Heart right ventricle (tissue), 16 donors: ENCODE results near the gene ATL1. TPM values are rescaled to one million over a fixed set of nuclear protein-coding genes. Genes with fewer than 3 reads are reported as not detected.

Source experiments
- ATAC-seq, 8 donors: fragments of 200-7000 bp; cut with Tn5 transposase; one replicate each; pipeline ENCODE4 v1.9.1; 2020; ENCODE audit warnings: mild to moderate bottlenecking in 8 of 8, moderate library complexity in 8 of 8, moderate number of reproducible peaks in 1 of 8
- DNase-seq, 2 donors: peaks; one replicate each; pipeline ENCODE4 v3.0.0-alpha.2; 2020
- H3K27ac ChIP-seq, 10 donors: fragments of 200-600 bp; sonication (generic) in 2 of 10; one replicate each; pipeline versions ENCODE4 v1.5.0 to v1.8.0; 2020 to 2022; ENCODE audit warnings: mild to moderate bottlenecking in 3 of 10
- H3K27me3 ChIP-seq, 7 donors: fragments of 200-600 bp; one replicate each; pipeline ENCODE4 v1.8.0; 2021 to 2022; ENCODE audit warnings: mild to moderate bottlenecking in 2 of 7
- H3K36me3 ChIP-seq, 9 donors: fragments of 200-600 bp; sonication (generic) in 1 of 9; one replicate each; pipeline versions ENCODE4 v1.5.0 to v1.8.0; 2020 to 2022; ENCODE audit warnings: mild to moderate bottlenecking in 2 of 9
- H3K4me1 ChIP-seq, 9 donors: fragments of 200-600 bp; sonication (generic) in 1 of 9; one replicate each; pipeline versions ENCODE4 v1.5.0 to v1.8.0; 2020 to 2022; ENCODE audit warnings: mild to moderate bottlenecking in 4 of 9
- H3K4me3 ChIP-seq, 10 donors: fragments of 200-600 bp; sonication (generic) in 2 of 10; one replicate each; pipeline versions ENCODE4 v1.5.0 to v1.8.0; 2020 to 2022; ENCODE audit warnings: mild to moderate bottlenecking in 7 of 10, moderate library complexity in 2 of 10
- H3K9me3 ChIP-seq, 11 donors: fragments of 200-600 bp in 10 of 11; sonication (generic) in 2 of 11; one replicate each; pipeline versions ENCODE4 v1.5.0 to v1.8.0; 2013 to 2022; ENCODE audit warnings: mild to moderate bottlenecking in 2 of 11, control low read depth in 1 of 11, moderate library complexity in 1 of 11
- WGBS, 2 donors: extraction: QIAGEN DNeasy Blood & Tissue Kit; methylation state at CpG; one replicate each; pipeline ENCODE4 v1.1.7; 2013; ENCODE audit warnings: inconsistent platforms in 1 of 2; 5-methylcytosine and 5-hydroxymethylcytosine counted together
- intact Hi-C, 10 donors: fragments of 100-400 bp; cut with DNase I; formaldehyde crosslinking; loops; one replicate each; pipeline versions ENCODE4 v1.11.1 to v1.14.2; 2022
- polyA plus RNA-seq, 2 donors: library from polyadenylated mRNA; stranded (reverse); fragments of 200-250 nt; gene quantifications; one replicate each; pipeline ENCODE4 v1.2.3, GENCODE V29; 2013
- total RNA-seq, 10 donors: library from RNA; stranded (reverse); fragmentation: NEBNext Ultra II Directional in 3 of 10; extraction: Animal tissue kit (Norgen Biotek cat#: 25700) in 3 of 10; gene quantifications; one replicate each; pipeline versions ENCODE4 v1.2.1 to v1.2.4, GENCODE V29; 2021 to 2023
- TF ChIP-seq, protein P1 (sequence below), 9 donors: fragments of 200-600 bp; sonication (generic) in 2 of 9; IDR thresholded peaks; one replicate each; pipeline versions ENCODE4 v1.5.0 to v1.8.0; 2021 to 2022; ENCODE audit warnings: antibody characterized with exemption in 9 of 9, mild to moderate bottlenecking in 5 of 9, moderate library complexity in 1 of 9
- donor health status: Arrhythmogenic right ventricular cardiomyopathy.
- donor health status: ischemic (EF 13 %, LVEDD 7.1; RV severe dilation, severe dysfunction).
- donor health status: healthy with polysubstance abuse.
- donor health status: DM: no; HTN: yes; CAD: no.
- donor health status: DM: no; HTN: no; CAD: no.
- donor health status: ischemic (EF 25% LVEDD 6.9; RV normal size, moderate dysfunction).
- donor health status: ischemic (EF 25% LVEDD 5.7; RV mildly dilated, moderate dysfunction).
- donor health status: healthy.
- donor health status: DM: yes; HTN: yes; CAD: no.
- donor health status: Ischemic cardiomyopathy.
- donor health status: ischemic (EF 35%, LVEDD 5.7; RV mildly dilated, moderate dysfunction).
- donor health status: nonischemic (EF 11% LVEDD 7.7; RV severe dilation, severe dysfunction).
- donor health status: DM: yes; HTN: yes; CAD: no.
- donor health status: PGD.
- donor health status: ischemic (EF 29% LVEDD 5.4; RV normal size, mild dysfunction).
- donor health status: nonischemic (EF 23%, LVEDD 6.1; RV moderate dilation, normal function).

Gene ATL1
- total and polyA plus RNA-seq, 12 donors: 0.42 to 2.0 (median 0.86) TPM

DNA sequence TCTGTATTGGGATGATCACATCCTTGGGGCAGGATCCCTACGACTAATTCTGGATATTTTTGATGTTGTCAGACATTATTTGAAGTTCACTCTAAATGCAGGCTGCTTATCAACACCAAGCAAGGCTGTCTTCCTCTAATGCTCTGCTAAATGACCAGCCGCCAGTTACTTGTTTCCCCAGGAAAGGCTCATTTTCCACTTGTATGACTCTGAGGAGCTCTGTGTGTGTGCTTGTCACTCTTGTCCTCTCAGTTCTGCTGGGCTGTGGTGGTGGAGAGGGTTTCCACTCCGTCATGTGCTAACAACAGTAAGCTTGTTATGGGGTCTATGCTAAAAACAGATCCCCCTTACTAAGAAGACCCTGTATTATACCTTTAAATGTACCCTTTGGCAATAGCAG is 42.1 kb downstream of the ATL1 start:
- H3K27me3 ChIP-seq: no peaks in the 10 kb centered on the region
- intact Hi-C loops: loop anchor here (2.0 to 10.0 kb wide), 8 partner anchors 110 to 263 kb away; no protein-coding TSS in a partner anchor
- WGBS, 2 donors: 82 to 84% methylated on average over 3 of the region's 3 CpGs
- no peak for ATAC-seq
- TF ChIP-seq, protein P1, sequence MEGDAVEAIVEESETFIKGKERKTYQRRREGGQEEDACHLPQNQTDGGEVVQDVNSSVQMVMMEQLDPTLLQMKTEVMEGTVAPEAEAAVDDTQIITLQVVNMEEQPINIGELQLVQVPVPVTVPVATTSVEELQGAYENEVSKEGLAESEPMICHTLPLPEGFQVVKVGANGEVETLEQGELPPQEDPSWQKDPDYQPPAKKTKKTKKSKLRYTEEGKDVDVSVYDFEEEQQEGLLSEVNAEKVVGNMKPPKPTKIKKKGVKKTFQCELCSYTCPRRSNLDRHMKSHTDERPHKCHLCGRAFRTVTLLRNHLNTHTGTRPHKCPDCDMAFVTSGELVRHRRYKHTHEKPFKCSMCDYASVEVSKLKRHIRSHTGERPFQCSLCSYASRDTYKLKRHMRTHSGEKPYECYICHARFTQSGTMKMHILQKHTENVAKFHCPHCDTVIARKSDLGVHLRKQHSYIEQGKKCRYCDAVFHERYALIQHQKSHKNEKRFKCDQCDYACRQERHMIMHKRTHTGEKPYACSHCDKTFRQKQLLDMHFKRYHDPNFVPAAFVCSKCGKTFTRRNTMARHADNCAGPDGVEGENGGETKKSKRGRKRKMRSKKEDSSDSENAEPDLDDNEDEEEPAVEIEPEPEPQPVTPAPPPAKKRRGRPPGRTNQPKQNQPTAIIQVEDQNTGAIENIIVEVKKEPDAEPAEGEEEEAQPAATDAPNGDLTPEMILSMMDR (IDR thresholded peaks at IDR 0.05): no peak
- no peaks in the 10 kb centered on the region for H3K9me3 ChIP-seq
- peaks cover 0 to 8% (median 0%) of the 10 kb centered on the region in 9 donors for H3K4me1 ChIP-seq
- no peaks in the 10 kb centered on the region for H3K36me3 ChIP-seq
- H3K4me3 ChIP-seq: no peak overlapping the region
- H3K27ac ChIP-seq: no peak overlapping the region
- DNase-seq: no peak

GRCh38 chr14:50603565-50603964 is 43.6 kb downstream of the ATL1 start:
- no peak for DNase-seq
- peaks cover 0 to 8% (median 0%) of the 10 kb centered on the region in 9 donors for H3K4me1 ChIP-seq
- intact Hi-C loops: loop anchor here (2.0 to 10.0 kb wide), 8 partner anchors 109 to 261 kb away; no protein-coding TSS in a partner anchor
- H3K27ac ChIP-seq: no peak overlapping the region
- H3K36me3 ChIP-seq: no peaks in the 10 kb centered on the region
- TF ChIP-seq, protein P1 (IDR thresholded peaks at IDR 0.05): no peak
- H3K27me3 ChIP-seq: no peaks in the 10 kb centered on the region
- WGBS, 2 donors: 52 to 61% methylated on average over 2 of the region's 2 CpGs
- no peak for ATAC-seq
- H3K4me3 ChIP-seq: no peak overlapping the region
- peaks cover 0 to 5% (median 0%) of the 10 kb centered on the region in 11 donors for H3K9me3 ChIP-seq

DNA sequence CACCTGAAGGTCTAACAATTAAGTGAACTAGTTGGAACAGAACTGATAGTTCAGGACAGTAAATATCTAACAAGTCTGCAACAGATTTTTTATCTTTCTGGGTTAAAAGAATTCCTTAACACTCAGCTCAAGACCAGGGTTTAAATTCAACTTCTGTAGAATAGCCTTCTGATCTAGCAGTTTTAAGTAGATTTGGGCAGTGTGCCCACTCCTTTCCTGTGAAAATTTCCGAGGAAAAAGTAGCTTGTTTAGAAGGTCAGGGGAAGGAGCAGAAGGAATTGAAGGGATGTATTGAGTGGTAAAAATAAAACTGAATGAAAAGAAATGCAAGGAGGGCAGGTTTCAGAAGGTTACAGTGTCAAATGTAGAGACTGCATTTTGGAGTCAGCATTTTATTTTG is 45.8 kb downstream of the ATL1 start:
- H3K4me1 ChIP-seq: peaks cover 0 to 8% (median 0%) of the 10 kb centered on the region in 9 donors
- no peaks in the 10 kb centered on the region for H3K36me3 ChIP-seq
- TF ChIP-seq, protein P1 (IDR thresholded peaks at IDR 0.05): no peak
- H3K9me3 ChIP-seq: peaks cover 0 to 5% (median 0%) of the 10 kb centered on the region in 11 donors
- H3K27ac ChIP-seq: no peak overlapping the region
- 0% methylated on average over 1 of the region's 1 CpG for WGBS, 2 donors
- no peak overlapping the region for H3K4me3 ChIP-seq
- DNase-seq (no peak), ATAC-seq (no peak)
- H3K27me3 ChIP-seq: no peaks in the 10 kb centered on the region
- intact Hi-C loops: loop anchor here in 7 of 10 donors (5.0 to 10.0 kb wide), 4 partner anchors 77 to 259 kb away; no protein-coding TSS in a partner anchor

- intact Hi-C loops: loop anchor here in 7 of 10 donors (5.0 to 10.0 kb wide), 4 partner anchors 76 to 258 kb away; no protein-coding TSS in a partner anchor
- no peak for ATAC-seq
- Histone ChIP-seq H3K4me3 (no peak overlapping the region), H3K27me3 (no peaks in the 10 kb centered on the region), H3K9me3 (peaks cover 0 to 5% (median 0%) of the 10 kb centered on the region in 11 donors), H3K27ac (no peak overlapping the region), H3K36me3 (no peaks in the 10 kb centered on the region), H3K4me1 (peaks cover 0 to 8% (median 0%) of the 10 kb centered on the region in 9 donors)
- DNase-seq: no peak
- TF ChIP-seq, protein P1 (IDR thresholded peaks at IDR 0.05): no peak
- WGBS, 2 donors: 96% methylated on average over 2 of the region's 2 CpGs
These were observed 46.5 kb downstream of the ATL1 start for GRCh38 chr14:50606468-50606867.
